ENCODE results near the gene MAML1.

GRCh38 chr5:179805529-179806249, 73.1 kb downstream of the MAML1 start:
- TF ChIP-seq CTCF (IDR thresholded peaks at IDR 0.05): no peak
- TF ChIP-seq POLR2A (IDR thresholded peaks at IDR 0.05): no peak
